Inflammatory macrophage treated with lipopolysaccharide for 4 hours (primary cell): ENCODE measurements around the gene C19orf38.
"Not testable (repeated sequence)": the region's sequence is repeated elsewhere in the genome, so short reads cannot be mapped to it uniquely, and the experiment has no call there.

Experiments used
- DNase-seq: peaks from one replicate; pipeline ENCODE4 v3.0.0-alpha.2; 2020

Gene C19orf38

DNA sequence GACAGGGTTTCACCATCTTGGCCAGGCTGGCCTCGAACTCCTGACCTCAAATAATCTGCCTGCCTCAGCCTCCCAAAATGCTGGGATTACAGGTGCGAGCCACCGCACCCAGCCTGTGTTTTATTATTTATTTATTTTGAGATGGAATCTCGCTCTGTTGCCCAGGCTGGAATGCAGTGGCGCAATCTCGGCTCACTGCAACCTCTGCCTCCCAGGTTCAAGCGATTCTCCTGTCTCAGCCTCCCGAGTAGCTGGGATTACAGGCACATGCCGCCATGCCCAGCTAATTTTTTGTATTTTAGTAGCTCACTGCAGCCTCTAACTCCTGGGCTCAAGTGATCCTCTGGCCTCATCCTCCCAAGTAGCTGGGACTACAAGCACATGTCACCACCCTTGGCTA is 29.4 kb downstream of the C19orf38 start:
- DNase-seq = not testable (repeated sequence)

GRCh38 chr19:10878253-10878652 is 30.0 kb downstream of the C19orf38 start:
- no peak for DNase-seq

GRCh38 chr19:10881403-10882107 is 33.3 kb downstream of the C19orf38 start:
- DNase-seq = no peak

DNA sequence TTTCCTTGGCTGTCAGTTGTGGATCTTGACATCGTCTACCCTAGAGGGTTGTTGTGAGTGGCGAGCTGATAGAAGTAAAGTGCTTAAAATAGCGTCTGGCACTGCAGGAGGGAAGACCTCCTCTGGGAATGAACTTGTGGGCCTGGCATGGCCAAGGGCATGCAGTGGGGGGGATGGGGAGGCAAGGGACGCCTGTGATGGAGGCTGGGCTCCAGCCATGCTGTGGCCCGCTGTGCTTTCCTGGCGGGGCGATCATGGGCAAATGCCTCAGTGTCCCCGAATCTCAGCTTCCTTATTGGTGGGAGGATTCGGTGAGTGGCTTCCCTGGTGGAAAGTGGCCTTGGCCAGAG is 33.9 kb downstream of the C19orf38 start:
- no peak for DNase-seq

DNA sequence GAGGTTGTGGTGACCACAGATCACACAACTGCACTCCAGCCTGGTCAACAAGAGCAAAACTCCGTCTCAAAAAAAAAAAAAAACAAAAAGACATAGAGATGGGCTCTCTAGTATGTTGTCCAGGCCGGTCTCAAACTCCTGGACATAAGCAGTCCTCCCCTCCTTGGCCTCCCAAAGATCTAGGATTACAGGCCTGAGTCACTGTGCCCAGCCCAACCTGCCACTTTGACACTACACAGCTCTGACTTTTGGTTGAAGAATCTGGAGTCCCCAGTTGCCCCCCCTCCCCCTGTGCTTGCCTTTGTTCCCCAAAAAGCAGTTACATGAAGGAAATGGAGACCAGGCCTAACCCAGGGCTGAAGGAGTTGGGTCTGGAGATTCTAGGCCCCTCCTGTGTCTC is 36.1 kb downstream of the C19orf38 start:
- DNase-seq = no peak

- no peak for DNase-seq
Observed at GRCh38 chr19:10885201-10886169, 37.3 kb downstream of the C19orf38 start.

- DNase-seq = no peak
Observed at GRCh38 chr19:10887616-10888367, 39.6 kb downstream of the C19orf38 start.

DNA sequence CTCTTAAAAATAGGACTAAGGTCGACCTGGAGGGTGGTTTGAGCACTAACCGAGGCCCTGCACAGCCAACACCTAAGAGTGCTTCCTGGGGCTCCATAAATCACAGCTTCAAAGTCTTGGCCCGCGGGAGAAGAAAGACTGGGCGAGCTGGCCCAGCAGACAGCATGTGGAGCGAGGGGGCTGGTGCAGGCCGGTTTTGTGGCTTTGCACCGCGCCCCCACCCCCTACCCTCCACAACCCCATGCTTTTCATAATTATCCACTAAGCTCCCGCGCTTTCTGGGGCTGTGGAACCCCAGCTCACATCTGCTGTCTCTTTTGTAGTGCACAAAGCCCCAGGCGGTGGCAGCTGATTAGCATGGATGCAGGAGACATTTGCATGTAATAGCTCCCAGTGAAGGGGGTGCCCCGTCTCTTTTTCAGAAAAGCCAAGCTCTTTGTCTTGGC is 40.2 kb downstream of the C19orf38 start:
- no peak for DNase-seq

GRCh38 chr19:10889880-10890279 is 41.7 kb downstream of the C19orf38 start:
- no peak for DNase-seq

DNA sequence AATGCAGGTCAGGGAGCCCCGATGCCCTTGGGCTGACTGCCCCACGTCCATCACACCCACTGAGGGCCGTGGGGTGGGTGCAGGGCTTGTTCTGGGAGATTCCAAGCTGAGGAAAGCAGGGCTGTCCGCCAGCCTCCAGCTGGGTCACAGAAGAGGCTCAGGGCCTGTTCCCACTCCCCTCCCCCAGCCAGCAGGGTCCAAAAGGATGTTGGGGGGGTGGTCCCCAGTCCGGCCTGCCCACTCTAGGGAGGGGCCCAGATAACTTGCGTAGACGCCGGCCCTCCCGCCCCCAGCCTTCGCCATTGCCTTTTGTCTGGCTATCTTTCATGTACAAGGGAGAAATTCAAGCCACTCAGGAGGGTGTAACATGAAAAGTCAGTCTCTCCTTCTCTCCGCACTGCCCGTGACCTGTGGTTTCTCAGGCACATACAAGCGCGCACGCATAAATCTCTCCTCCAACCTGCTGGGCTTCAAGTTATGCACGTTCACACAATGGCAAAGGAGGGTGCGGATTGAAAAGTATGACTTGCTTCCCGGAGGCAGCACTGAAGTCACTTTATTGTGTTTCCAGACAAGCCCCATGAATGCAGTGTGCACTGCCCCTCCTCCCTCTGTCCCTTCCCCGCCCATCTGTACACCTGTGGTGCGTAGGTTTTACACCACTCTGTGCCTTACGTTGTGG is 43.3 kb downstream of the C19orf38 start:
- DNase-seq = no peak

DNA sequence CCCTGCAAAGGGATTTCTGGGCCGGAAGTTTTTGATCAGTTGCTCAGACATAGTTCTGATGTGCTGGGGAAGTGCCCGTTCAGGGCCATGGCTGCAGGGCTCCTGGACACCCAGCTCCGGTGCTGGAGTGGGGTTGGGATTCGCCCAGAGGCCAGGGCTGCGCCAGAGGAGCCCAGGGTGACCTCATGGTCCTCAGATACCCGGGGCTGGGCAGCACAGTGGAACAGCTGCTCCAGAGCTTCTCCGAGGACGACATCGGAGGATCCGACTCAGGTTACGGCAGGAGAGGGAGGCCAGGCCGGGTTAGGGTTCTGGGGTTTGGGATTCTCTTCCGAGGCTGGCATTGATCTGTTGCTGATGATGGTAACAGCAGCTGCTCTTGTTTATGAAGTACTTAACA is 44.0 kb downstream of the C19orf38 start:
- no peak for DNase-seq

DNA sequence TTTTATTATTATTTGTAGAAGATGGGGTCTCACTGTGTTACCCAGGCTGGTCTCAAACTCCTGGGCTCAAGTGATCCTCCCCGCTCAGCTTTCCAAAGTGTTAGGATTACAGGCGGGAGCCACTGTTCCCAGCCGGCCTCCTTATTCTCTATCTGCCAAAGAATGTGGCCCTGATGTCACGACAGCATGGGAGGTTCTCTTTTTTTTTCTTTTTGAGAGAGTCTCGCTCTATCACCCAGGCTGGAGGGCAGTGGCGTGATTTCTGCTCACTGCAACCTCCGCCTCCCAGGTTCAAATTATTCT is 46.6 kb downstream of the C19orf38 start:
- no peak for DNase-seq

- no peak for DNase-seq
Observed at GRCh38 chr19:10895363-10895762, 47.1 kb downstream of the C19orf38 start.

- no peak for DNase-seq
Observed at GRCh38 chr19:10895920-10896319, 47.7 kb downstream of the C19orf38 start.

GRCh38 chr19:10896851-10897526 is 48.8 kb downstream of the C19orf38 start:
- peak; percentile 62 for DNase-seq

DNA sequence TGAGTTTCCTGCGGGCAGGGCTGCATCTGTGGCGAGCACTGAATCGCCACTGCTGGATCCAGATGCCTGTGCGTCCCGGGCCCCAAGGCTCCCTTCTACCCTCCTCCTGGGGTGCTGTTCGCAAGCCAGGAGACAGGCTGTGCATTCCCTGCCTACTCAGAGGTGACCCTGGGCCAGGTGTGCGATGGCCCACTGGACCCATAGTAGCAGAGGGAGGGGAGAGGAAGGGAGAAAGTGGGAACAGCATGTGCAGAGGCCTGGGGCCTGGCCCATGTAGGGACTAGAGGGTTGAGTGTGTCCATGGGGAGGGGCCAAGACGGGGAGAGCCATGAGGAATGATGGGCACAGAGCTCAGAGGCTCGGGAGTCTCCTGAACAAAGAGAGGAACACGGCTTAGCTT is 50.4 kb downstream of the C19orf38 start:
- DNase-seq = no peak

- DNase-seq = no peak
Observed at GRCh38 chr19:10899151-10899653, 51.0 kb downstream of the C19orf38 start.

GRCh38 chr19:10907925-10908324 is 59.7 kb downstream of the C19orf38 start:
- no peak for DNase-seq

GRCh38 chr19:10908380-10908960 is 60.3 kb downstream of the C19orf38 start:
- DNase-seq = no peak

DNA sequence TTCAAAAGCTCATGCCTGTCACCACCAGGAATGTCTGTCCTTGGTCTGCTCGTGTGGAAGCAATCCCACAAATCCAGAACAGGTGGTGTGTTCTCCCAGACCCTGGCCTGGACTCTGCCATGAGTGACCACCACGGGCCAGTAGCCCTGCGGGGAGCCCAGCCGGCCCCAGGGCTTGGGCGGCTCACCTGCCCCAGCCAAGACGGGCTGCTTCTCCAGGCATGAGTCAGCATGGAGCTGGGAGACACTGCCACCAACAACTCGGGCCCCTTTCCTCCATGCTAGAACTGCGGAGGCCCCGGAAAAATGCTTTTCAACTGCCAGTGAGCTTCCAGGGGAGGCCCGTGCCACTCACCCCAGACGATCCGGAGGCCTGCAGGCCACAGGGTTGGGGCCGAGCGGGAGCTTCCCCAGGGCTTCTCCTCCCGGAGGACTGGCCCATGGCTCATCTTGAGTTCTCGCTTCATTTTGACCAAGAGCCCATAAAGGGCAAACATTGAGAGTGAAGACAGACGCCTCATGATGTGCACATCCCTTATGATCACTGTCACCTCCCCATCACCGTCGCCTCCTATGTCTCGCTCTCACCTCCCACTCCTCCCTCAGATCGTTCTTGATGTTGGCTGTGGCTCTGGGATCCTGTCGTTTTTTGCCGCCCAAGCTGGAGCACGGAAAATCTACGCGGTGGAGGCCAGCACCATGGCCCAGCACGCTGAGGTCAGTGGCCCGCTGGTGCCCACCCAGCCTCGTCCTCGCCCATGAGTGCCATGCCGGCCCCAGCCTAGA is 63.6 kb downstream of the C19orf38 start:
- DNase-seq = no peak

DNA sequence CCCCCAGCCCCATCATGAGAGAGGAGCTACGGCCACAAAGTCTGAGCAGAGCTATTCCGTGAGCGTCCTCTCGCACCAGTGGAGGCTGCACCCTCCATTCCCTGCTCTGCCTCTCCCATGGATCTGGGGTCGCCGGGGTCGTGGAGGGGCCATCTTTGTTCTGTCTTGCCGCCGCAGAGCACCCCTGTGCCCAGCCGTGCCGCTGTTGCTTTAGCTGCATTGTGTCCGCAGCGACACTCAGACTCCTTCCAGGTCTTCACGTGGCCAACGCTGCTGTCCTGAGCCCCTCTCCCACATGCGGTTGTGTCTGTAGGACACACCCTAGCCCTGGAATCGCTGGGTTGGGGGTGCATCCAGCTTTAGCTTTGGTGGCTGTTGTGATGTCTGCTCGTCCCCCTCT is 64.4 kb downstream of the C19orf38 start:
- no peak for DNase-seq
